T-helper 2 cell treated with Interferon-gamma antibody and Interleukin-4, amounts not matched to agents 5 μg/mL and 100 μg/mL, for 36 hours (primary cell): ENCODE results near the gene LMO7.
A peak's percentile ranks its signal among the peaks of the same experiment; 100 is the strongest.

ENCODE experiments used
- DNase-seq: peaks from one replicate; pipeline ENCODE4 v3.0.0; 2021; ENCODE audit warnings: low spot score
- H3K27ac Mint-ChIP-seq: one replicate; pipeline ENCODE4 v1.8.0; 2021; ENCODE audit warnings: mild to moderate bottlenecking, mixed read lengths
- H3K27me3 Mint-ChIP-seq: one replicate; pipeline ENCODE4 v1.8.0; 2021; ENCODE audit warnings: low read depth, mixed read lengths
- H3K36me3 Mint-ChIP-seq: one replicate; pipeline ENCODE4 v1.8.0; 2021; ENCODE audit warnings: low read depth, mixed read lengths
- H3K4me1 Mint-ChIP-seq: one replicate; pipeline ENCODE4 v1.8.0; 2021; ENCODE audit warnings: low read depth, mixed read lengths
- H3K4me3 Mint-ChIP-seq: one replicate; pipeline ENCODE4 v1.8.0; 2022; ENCODE audit warnings: mild to moderate bottlenecking, moderate library complexity, mixed read lengths
- H3K9me3 Mint-ChIP-seq: one replicate; pipeline ENCODE4 v1.8.0; 2021; ENCODE audit warnings: mixed read lengths

The LMO7 gene

DNA sequence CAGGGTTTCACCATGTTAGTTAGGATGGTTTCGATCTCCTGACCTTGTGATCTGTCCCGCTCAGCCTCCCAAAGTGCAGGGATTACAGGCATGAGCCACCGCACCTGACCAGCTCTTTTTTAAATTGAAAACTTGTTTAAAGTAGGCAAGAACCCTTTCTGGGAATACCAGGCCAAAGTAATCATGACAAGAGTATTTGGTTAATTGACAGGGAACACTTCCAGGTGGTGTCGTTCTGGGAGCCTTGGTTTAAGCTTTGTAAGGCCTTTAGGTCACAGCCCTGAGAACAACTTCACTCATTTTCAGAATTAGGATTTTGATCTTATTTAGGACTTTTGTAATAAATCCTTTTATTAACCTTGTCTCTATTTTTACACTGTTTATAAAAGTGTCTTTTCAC lies 115.2 kb downstream of the LMO7 start:
- Mint-ChIP-seq H3K36me3 (peaks cover 14% of the 10 kb centered on the region), H3K4me1 (peaks cover 10% of the 10 kb centered on the region)

GRCh38 chr13:75752826-75753225 lies 116.7 kb downstream of the LMO7 start:
- H3K9me3 Mint-ChIP-seq: peaks cover 20% of the 10 kb centered on the region
- no peaks in the 10 kb centered on the region for H3K27me3 Mint-ChIP-seq
- peaks cover 25% of the 10 kb centered on the region for H3K4me1 Mint-ChIP-seq
- peaks cover 17% of the 10 kb centered on the region for H3K36me3 Mint-ChIP-seq
- no peak overlapping the region for H3K27ac Mint-ChIP-seq
- H3K4me3 Mint-ChIP-seq: no peak overlapping the region
- DNase-seq: no peak

More for the DNA sequence above, 115.2 kb downstream of the LMO7 start:
- peaks cover 20% of the 10 kb centered on the region for H3K9me3 Mint-ChIP-seq
- H3K27ac Mint-ChIP-seq: no peak overlapping the region
- no peaks in the 10 kb centered on the region for H3K27me3 Mint-ChIP-seq
- DNase-seq: no peak
- no peak overlapping the region for H3K4me3 Mint-ChIP-seq

DNA sequence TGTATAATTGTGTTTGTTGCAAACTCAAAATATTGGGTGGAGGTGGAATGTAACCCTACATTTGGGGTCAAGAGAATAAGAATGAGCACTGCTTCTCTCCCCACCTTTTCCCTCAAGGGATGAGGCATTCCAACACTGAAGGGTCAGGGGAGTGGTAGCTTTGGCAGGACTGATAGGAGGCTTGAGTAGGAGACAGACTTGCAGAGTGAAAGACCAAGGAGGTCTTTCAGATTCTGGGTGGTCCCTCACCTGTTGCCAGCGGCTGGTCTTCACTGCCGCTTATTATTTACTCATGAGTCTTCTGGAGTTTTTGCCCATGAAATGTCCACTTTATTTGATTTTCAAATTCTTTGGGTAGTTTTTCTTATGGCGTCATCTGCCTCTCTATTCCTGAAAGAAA lies 118.8 kb downstream of the LMO7 start:
- Mint-ChIP-seq H3K27me3 (no peaks in the 10 kb centered on the region), H3K4me1 (peaks cover 39% of the 10 kb centered on the region), H3K4me3 (no peak overlapping the region), H3K9me3 (peaks cover 23% of the 10 kb centered on the region), H3K27ac (no peak overlapping the region), H3K36me3 (peaks cover 21% of the 10 kb centered on the region)
- no peak for DNase-seq

DNA sequence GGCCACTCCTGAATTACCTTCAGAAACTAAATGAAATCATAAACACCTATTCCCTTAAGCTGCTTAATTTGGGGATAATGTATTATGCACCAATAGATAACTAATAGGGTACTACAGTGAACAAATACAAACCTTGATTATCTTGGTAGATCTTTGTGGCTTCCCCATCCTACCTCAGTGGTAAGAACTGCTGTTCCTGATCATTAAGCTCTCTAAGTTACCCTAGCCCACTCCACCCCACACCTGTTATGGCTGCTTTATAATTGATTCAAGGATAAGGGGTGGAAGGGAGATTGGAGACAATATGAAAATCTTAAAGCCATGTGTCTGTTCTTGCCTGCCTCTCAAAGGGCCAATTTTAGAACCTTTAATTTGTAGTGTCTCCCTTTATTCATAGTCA lies 121.2 kb downstream of the LMO7 start:
- Mint-ChIP-seq H3K27me3 (no peaks in the 10 kb centered on the region), H3K27ac (no peak overlapping the region), H3K4me3 (peak overlapping the region; percentile 19), H3K4me1 (peaks cover 51% of the 10 kb centered on the region), H3K9me3 (peaks cover 23% of the 10 kb centered on the region), H3K36me3 (peaks cover 21% of the 10 kb centered on the region)
- no peak for DNase-seq

DNA sequence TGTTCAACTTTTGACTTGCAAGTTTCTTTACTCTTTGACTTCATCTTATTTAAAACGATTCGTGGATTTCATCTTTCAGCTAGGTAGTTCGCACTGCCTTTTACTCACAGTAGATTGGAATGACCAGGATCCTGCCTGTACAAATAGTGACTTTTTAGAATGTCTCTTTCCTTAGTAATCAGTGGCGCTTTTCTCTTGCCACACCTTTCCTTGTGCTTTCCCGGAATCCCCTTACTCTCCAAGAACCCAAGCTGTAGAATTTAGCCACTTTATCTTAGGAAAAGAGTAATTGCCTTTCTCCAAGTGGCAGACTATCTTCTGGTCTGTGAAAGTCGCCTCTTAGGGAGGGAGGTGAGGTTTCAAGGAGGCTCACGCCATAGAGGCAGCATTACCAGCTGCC lies 123.4 kb downstream of the LMO7 start:
- peaks cover 67% of the 10 kb centered on the region for H3K4me1 Mint-ChIP-seq
- H3K27me3 Mint-ChIP-seq: no peaks in the 10 kb centered on the region
- DNase-seq: no peak
- no peak overlapping the region for H3K27ac Mint-ChIP-seq
- peaks cover 16% of the 10 kb centered on the region for H3K36me3 Mint-ChIP-seq
- peaks cover 3% of the 10 kb centered on the region for H3K9me3 Mint-ChIP-seq
- H3K4me3 Mint-ChIP-seq: no peak overlapping the region

- Mint-ChIP-seq H3K9me3 (peaks cover 3% of the 10 kb centered on the region), H3K27me3 (no peaks in the 10 kb centered on the region), H3K4me3 (peak overlapping the region; percentile 82), H3K36me3 (peaks cover 16% of the 10 kb centered on the region), H3K4me1 (peaks cover 65% of the 10 kb centered on the region), H3K27ac (peak overlapping the region; percentile 79)
- DNase-seq: no peak
Observed at GRCh38 chr13:75760131-75761021, 124.2 kb downstream of the LMO7 start.

DNA sequence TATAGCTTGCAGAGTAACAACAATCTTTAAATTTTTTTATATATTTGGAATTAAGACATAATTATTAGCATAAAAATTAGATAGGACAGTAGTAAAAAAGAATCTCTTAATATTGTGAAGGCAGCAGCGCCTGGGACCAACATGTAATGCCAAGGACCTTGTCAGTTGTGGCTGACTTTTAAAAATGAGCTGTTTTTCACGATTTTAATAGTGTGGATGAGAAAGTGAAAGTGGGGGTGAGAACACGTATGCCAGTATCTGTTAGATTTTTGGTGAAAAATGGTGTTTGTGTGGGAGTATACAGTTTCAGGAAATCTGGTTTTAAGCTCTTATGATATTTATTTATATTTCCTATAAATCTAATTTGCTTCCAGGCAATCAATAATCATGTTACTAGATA lies 125.2 kb downstream of the LMO7 start:
- H3K36me3 Mint-ChIP-seq: peaks cover 26% of the 10 kb centered on the region
- H3K4me1 Mint-ChIP-seq: peaks cover 62% of the 10 kb centered on the region
- no peak for DNase-seq
- H3K27ac Mint-ChIP-seq: peak overlapping the region; percentile 93
- peaks cover 7% of the 10 kb centered on the region for H3K9me3 Mint-ChIP-seq
- H3K4me3 Mint-ChIP-seq: peak overlapping the region; percentile 82
- H3K27me3 Mint-ChIP-seq: no peaks in the 10 kb centered on the region

DNA sequence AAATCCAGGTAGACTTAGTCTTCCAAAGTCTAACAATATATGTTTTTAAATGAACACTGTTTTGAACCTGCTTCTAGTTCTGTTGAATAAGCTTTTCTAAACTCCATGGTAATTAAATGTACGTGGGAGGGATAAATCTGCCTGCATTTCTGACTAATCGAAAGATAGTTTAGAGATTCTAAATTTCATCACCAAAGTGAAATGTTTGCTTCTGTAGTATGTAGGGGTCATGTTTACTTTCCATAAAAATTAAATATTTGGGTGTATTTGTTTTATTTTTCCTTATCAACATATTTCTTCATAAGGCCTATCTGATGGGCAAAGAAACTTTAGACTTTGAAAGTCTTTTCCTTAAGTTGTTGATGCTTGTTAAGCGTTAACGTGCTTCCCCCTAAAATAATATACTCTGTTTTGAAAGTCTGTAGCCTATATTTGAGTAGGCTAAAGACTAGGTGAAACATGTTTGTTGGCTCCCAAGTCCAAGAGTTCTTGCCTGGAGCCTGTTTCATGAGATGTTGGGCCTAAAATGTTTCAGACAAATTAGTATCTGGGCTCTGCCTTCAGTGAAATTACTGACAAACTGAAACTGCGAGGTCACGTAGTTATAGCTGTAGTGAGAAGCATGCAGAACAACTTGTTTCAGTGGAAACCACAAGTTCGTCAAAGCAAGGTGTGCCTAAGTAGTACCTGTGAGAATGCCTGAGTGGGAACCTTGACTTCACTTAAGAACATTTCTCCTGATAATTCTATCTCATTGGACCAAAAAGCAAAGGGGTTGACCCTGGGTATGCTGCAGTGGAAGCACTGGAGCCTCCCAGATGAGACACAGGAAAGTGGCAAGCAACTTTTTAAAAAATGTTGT lies 126.2 kb downstream of the LMO7 start:
- peaks cover 60% of the 10 kb centered on the region for H3K4me1 Mint-ChIP-seq
- H3K36me3 Mint-ChIP-seq: peaks cover 23% of the 10 kb centered on the region
- DNase-seq: peak; percentile 48
- peaks cover 8% of the 10 kb centered on the region for H3K9me3 Mint-ChIP-seq
- H3K4me3 Mint-ChIP-seq: peak overlapping the region; percentile 82
- no peaks in the 10 kb centered on the region for H3K27me3 Mint-ChIP-seq
- H3K27ac Mint-ChIP-seq: peak overlapping the region; percentile 93

DNA sequence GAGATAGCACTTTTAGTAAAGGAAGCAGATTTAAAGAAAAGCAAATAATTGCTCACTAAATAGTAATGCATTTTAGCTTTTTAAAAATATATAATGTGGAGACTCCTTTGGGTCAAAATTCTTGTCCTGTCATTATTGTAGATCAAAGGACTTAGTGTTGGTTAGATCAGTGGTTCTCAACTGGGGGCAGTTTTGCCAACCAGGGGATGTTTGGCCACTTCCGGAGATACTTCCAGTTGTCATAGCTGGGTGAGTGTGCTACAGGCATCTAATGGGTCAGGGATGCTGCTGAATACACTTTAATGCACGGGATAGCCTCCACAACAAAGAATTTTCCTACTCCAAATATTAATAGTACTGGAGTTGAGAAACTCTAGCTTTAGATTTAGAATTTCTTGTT lies 126.8 kb downstream of the LMO7 start:
- H3K4me3 Mint-ChIP-seq: peak overlapping the region; percentile 82
- peaks cover 23% of the 10 kb centered on the region for H3K36me3 Mint-ChIP-seq
- no peak for DNase-seq
- H3K9me3 Mint-ChIP-seq: peaks cover 8% of the 10 kb centered on the region
- H3K27me3 Mint-ChIP-seq: no peaks in the 10 kb centered on the region
- peak overlapping the region; percentile 93 for H3K27ac Mint-ChIP-seq
- peaks cover 56% of the 10 kb centered on the region for H3K4me1 Mint-ChIP-seq

GRCh38 chr13:75763512-75763911 lies 127.4 kb downstream of the LMO7 start:
- Mint-ChIP-seq H3K27me3 (no peaks in the 10 kb centered on the region), H3K4me1 (peaks cover 53% of the 10 kb centered on the region), H3K27ac (no peak overlapping the region), H3K9me3 (peaks cover 8% of the 10 kb centered on the region), H3K36me3 (peaks cover 23% of the 10 kb centered on the region), H3K4me3 (no peak overlapping the region)
- no peak for DNase-seq

DNA sequence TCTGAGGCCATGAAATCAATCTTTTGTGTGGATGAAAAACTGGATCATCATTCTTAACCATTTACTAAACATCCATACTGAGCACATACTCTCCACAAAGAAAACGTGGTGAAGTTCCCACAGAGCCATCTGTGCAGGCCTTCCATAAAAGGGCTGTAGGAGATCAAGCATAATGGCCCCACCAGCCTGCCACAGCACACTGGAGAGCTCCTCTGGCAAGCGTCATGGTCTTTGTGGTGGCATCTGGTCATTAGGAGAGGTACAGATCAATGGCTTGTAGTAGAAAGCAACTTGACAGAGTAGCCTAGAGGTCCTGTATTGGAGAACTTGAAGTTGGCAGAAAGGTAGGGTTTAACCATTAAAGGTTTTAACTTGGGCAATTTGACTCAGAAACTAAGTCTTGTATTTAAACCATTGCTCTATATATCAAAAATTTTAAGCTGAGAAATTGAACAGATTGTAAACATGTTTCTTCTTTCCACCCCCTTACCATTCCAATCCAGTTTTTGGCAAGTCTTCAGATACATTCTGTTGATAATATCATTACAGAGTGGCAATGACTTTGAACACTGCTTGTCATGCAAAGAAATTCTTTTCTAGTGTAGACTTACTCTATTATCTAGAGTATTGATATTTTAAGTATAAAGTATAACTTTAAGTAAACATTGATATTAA lies 128.3 kb downstream of the LMO7 start:
- Mint-ChIP-seq H3K27ac (no peak overlapping the region), H3K27me3 (no peaks in the 10 kb centered on the region), H3K4me1 (peaks cover 47% of the 10 kb centered on the region), H3K9me3 (peaks cover 5% of the 10 kb centered on the region), H3K36me3 (peaks cover 20% of the 10 kb centered on the region), H3K4me3 (no peak overlapping the region)
- DNase-seq: no peak

- Mint-ChIP-seq H3K4me3 (no peak overlapping the region), H3K36me3 (peaks cover 19% of the 10 kb centered on the region), H3K9me3 (peaks cover 5% of the 10 kb centered on the region), H3K27ac (no peak overlapping the region), H3K27me3 (no peaks in the 10 kb centered on the region), H3K4me1 (peaks cover 43% of the 10 kb centered on the region)
- DNase-seq: no peak
Observed at GRCh38 chr13:75764926-75765310, 128.8 kb downstream of the LMO7 start.

DNA sequence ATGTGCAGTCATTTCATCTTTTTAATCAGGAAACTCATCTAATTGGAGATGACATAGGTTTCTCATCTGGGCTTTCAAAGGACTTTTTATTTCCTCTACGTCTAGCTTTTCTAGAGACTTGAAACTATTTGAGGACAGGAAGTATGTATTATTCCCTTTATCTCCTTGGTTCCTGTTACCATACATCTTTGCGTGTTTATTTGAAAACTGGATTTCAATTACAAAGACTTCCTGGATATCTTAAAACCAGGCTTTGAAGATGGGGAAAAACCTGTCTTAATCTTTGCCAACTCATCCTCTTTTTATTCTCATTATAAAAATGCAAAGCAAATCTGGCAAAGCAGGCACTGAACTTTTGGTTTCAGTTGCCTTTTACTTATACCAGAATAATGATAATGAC lies 130.5 kb downstream of the LMO7 start:
- Mint-ChIP-seq H3K27ac (no peak overlapping the region), H3K36me3 (peaks cover 19% of the 10 kb centered on the region), H3K9me3 (peaks cover 5% of the 10 kb centered on the region), H3K4me3 (no peak overlapping the region), H3K27me3 (no peaks in the 10 kb centered on the region), H3K4me1 (peaks cover 39% of the 10 kb centered on the region)
- no peak for DNase-seq
